M059J (cell line): ENCODE data around the gene PCDH9. TPM values are rescaled to one million over a fixed set of nuclear protein-coding genes. Genes with fewer than 3 reads are reported as not detected.
"Not testable (repeated sequence)": the region's sequence is repeated elsewhere in the genome, so short reads cannot be mapped to it uniquely, and the experiment has no call there.

Source experiments
- DNase-seq: peaks from one replicate; pipeline ENCODE4 v3.0.0-alpha.2; 2012; ENCODE audit warnings: low read depth
- total RNA-seq: library from RNA; depleted of rRNA; stranded (reverse); fragments of >200 nt; shearing (Covaris generic); gene quantifications from 2 replicates; pipeline ENCODE4 v1.2.3, GENCODE V29; 2014

The PCDH9 gene
- total RNA-seq, 1 experiment from 2014 or later = 0.05 TPM

DNA sequence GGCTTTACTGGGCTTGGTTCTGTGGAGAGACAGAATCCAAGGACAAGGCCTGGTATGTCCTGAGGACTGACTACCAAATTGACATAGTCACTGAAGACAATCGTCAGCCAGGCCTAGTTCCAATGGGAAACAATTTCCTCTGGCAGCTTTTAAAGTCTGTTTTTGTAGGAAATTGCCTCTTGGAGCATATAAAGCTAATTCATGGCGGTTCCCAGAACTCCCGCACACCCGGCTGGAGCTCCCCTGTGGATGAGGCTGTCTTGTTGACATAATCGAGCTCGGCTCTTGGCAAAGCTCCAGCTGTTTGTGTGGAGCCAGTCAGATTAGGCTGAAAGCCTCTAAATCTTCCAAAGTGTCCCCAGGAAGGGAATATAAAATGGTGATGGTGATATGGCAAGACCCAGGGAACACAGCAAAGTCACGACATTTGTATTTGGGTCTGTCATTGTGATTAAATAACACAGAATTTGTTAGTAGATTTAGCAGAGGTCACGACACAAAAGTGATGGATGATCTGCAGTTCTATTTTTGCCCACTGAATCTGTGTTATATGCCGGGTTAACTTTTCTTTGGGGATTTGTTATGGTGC, 395.0 kb downstream of the PCDH9 start:
- no peak for DNase-seq

DNA sequence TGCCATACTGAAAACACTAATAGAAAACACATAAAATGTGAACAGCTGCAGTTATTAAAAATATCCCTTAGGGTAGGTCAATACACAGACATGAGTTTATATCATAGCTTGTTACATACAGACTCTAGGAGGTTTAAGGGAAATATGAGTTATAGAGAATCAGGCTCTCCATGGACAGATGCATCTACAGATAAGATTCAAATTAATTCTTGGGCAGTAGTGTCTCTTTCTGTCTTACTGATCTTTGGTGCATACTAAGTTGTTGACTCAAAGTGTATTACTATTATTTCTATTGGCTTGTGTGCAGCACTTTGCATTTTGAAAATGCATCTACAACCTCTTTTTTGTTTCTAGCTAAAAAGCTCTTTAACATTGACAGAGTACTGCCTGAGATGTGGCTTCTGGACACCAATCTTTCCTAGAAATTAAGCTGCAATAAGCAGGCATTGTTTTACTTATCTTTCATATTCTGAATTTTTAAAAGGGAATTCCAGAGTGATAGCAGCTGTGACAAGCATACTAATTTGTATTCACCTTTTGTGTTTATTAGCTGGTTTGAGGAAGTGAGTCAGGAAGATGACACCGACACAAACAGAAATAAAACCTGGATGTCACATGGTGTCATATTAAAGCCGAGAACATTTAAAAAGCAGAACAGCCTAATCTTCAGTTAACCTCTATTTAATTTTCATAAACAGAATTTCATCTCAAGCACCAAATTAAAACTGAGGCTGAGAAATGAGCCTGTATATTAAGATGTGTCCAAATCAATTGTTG, 399.0 kb downstream of the PCDH9 start:
- no peak for DNase-seq

DNA sequence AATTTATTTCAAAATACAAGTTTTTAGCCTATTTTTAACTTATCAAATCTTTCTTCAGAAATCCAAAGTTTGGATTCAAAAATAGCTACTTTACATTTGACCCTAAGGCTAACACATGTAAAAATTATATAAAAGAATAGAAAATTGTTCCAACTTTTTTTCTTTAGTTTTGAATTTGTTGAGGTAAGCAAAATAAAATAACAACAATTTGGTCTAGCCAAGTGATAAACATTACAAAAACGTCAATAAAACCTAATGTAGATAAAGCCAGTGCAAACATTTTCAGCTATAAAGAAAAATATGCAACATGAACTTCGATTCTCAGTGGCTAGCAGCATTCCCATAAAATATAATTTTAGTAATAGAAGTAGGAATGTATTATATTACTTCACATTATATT, 400.3 kb downstream of the PCDH9 start:
- no peak for DNase-seq

DNA sequence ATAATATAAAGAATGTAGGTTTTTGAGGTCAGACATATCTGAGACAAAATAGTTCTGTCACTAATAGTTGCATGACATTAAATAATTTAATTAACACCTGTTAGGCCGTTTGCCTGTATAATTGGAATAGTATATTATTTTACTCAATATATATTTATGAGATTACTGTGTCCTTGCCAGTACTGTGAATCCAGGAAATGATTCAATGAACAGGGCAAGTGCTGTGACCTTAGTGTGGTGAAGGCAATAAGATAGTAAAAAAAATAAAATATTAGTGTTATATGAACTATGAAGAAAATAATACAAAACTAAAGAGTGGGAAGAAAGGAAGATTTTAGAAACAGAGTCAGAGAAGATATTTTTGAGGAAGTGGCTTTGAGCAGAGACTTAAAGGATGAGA, 403.7 kb downstream of the PCDH9 start:
- DNase-seq = no peak

DNA sequence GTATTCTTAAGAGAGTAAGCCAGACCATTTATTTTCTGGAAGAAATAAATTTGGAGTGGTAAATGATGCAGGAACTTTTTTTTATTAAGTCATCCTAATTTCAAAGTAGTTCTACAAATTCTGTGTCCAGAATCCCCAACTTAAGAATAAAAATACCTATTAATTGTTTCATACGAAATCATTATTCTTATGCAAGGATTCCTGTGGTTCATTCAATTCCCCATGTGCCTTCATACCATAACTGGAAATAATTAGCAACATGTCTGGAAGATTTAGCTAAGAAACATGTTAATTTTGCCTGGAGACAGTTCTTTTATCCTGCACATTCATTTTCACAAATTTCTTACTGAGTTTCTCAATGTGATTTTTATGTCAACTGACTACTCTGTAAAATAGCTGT, 408.6 kb downstream of the PCDH9 start:
- DNase-seq = no peak

DNA sequence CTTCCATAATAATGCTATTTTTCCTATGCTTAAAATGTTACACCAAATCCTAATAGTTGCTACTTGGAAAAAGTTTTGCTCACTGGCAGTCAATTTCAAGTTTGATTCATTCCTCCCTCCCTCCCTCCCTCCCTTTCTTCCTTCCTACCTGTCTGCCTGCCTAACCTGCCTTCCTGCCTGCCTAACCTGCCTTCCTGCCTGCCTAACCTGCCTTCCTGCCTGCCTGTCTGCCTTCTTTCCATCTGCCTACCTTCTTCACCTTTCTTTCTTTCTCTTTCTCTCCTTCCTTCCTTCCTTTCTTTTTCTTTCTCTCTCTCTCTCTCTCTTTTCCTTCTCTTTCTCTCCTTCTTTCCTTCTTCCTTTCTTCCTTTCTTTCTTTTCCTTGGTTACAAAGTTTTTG, 418.7 kb downstream of the PCDH9 start:
- DNase-seq = no peak

DNA sequence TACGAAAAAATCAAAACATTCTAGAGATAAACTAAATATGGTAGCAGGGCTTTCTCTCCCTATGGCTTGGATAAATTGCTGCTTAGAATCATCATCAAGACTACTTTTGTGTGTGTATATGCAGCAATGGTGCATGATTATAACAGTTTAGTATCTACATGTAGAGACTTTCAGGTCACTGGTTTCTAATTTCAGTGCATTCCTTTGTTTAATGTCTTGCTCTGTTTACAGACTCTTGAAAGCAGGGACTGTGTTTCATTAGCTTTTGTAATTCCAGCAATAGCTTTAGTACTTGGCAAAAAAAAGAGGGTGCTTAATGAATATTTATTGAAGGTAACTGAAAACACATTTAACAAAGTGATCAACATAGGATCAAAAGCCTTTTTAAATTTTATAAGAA, 420.7 kb downstream of the PCDH9 start:
- no peak for DNase-seq

DNA sequence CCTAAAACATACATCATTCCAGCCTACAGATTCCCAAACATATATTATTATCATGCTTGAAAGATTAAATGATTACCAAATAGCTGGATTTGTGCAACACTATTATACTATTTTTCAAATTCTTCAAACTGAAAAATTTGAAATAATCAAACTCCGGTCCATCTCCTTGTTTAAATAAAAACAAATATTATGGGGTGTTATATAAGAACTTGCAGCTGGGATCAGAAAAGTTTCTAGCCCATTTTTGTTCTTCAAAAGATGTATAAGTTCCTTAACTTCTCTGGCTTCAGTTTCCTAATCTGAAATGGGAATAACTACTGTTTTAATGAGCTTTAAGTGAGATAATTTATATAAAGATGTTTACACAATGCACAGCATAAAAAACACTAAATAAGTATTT, 422.9 kb downstream of the PCDH9 start:
- no peak for DNase-seq

DNA sequence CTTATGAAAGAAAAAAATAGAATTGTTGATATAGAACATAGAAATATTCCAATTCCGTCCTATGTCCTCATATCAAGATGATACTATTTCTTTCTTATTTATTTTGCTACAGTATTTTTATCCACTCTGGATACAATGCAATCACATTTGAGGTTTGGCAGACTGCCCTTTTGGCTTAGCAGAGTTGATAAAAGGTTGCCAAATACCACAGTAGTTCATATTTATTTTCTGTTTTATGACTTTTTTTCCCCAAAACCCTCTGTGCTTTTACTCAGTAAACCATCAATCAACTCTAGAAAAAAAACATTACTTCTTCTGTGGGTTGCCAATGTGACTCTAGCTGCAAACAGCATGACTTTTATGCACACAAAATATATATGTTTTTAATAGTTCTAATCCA, 424.5 kb downstream of the PCDH9 start:
- no peak for DNase-seq

DNA sequence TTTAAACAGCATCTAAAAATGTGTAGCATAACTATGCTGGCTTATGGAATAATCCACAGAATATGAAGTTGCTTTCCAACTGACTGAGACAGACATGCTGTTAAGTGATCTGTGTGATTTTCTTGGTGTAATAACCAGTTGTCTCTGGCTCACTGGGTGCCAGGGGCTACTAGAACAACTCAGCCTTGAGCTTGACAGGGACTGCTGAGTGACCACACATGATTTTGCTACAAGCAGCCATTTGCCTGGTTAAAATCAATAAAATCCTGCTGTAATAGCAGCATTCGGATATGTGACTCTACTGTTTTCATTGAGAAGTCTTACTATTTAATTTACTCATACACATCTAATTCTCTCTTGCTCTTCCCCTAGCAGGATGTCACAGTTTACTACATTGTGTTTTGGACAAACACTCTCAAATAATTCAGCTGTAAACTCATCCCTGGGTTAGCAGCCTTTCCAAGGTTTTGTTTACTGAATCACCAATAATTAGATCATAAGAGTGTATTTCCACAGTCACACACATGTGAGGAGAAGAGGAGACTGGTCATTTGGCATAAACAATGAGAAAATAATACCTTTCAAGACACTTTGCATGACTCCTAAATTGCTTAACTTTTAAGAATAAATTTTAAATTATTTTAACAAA, 426.2 kb downstream of the PCDH9 start:
- no peak for DNase-seq

DNA sequence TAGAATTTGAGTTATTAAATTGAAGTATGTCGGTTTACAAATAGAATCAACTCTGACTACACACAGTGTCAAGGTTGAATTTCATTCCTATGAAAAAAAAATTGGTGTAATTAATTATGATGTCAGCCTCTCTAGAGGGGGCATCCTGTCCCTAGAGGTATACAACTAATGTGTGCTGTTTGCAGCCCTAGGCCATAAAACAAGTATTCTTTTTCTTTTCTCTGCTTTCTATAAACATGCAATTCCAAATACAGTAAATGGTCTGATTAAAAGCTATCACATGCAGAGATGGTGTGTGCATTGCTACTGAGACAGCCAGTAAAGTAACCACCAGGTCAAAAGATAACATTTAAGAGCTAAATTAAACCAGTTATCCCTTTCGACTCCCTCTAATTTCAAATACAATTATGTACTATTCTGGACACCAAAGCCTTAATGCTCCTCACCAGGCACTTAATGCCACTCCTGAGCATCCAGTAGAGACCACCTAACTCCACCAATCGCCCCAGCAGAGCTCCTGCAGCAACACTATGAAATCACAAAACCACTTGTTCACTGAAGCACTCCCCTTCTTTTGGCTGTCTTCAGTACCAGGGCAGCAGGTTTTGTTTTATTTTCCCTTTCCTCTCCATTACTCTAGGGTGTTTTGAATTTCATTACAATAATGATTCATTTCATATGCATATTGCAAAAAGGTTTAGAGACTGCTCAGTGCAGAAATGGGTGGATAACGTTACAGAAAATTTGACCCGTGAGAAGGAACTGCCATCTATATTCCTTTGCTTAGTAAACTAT, 426.9 kb downstream of the PCDH9 start:
- no peak for DNase-seq

DNA sequence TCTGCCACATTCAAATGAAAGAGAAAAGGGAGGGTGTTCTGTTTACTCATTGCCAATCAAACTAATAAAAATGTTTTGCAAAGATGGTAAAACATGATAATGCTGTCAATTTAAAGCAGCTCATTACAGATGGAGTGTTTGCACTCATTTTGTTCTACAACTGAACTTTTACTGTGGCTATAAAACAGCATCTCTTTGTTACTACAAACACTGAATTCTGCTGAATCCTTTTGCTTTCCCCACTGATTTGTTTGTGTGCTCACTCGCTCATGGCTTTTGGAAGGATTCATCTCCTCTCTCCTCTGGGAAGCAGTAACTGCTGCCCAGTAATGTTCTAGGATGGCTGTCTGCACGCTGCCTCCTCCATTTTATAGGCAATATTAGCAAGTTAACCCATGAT, 434.5 kb downstream of the PCDH9 start:
- DNase-seq = no peak

DNA sequence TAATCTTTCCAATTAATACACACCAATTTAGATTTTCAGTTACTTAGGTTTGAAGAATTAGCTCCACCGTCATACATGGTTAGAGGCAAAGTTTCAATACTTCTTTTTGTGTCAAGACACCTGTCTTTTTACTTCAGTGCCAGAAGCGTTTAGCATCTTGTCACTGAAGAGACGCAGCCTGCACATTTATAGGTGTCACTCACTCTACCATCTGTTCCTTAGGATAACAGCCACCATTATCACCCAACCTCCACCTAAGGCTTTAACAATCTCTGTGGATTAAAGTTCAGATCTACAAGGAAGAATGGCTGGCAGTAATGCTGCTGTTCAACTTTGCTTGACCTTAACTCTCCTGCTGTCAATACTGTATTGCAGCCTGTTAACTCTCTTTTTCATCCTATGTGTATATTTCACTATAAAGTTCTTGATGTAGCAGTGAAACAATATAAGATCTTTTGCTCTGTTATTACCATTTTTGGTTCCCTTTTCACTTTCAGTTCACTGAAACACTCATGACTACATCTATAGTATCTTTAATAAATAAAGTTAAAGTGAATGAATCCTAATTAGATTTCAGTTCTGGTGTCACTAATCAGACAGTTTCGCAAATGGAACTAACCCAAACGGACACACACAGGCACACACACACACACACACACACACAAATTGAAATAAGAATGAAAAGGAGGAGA, 435.6 kb downstream of the PCDH9 start:
- DNase-seq = no peak

DNA sequence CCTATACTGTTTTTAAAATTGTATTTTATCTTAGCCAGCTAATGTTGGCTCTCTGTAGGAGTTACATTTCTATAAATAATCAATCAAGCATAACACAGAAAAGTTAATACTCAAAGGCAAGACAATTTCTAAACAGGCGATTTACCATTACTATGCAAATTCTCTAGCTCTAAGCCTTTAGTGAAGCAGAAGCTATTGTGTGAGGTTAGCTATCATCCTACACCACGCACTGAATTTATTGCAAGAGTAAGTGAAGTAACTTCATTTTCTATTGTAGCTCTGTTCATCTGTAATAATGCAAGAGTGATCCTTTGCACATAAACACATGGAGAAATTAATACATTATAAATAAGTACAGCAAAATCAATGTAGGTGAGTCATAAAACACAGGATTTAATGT, 439.3 kb downstream of the PCDH9 start:
- no peak for DNase-seq

DNA sequence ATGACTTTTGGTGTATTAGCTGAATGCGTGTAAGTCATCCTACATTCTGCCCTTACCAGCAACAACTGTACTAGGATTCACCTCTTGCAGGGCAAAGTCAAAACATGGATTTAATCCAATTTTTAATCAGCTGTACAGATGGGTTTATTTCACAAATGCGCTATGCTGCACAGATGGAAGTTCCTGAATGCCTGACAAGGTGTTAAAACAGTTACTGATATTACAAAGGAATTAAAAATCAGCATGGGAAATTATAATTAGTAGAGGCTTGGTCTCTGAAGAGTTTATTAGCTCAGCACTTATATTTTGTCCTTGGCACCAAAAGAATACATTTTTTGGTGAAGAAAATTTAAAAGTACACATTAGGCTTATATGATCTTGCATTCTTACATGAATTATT, 448.9 kb downstream of the PCDH9 start:
- no peak for DNase-seq

DNA sequence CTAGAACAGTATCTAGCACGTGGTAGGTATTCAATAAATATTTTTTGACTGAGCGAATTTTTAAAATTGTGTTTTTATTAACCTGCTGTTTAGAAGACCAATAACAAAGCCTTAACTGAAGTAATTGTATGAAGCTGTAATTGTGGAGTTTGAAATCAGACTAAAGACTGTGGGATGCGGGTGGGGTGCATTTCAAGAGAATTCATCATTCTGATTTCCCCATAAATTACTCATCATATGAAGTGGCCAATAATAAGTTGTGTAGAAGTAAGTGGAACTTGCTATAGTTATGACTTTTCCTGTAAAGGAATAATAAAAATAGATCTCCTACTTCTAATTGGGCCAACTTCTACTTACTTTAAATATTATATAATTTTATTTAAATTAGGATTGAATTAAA, 449.3 kb downstream of the PCDH9 start:
- DNase-seq = no peak

DNA sequence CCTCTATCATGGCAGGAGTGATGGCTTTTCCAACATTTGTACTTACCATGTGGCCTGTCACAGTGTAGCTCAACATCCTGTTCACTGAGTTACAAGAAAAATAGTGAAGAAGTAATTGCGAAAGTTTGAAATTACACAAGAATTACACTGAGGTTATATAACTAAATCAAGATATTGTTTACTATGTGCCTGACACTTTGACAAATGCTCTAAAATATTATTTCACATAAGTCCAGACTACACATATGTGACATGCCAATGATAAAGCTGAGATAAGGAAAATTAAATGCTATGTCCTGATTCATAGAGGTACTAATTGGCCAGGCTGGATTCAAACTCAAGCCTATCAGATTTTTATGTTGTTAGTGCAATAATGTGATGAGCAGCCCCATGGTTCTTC, 451.7 kb downstream of the PCDH9 start:
- no peak for DNase-seq

DNA sequence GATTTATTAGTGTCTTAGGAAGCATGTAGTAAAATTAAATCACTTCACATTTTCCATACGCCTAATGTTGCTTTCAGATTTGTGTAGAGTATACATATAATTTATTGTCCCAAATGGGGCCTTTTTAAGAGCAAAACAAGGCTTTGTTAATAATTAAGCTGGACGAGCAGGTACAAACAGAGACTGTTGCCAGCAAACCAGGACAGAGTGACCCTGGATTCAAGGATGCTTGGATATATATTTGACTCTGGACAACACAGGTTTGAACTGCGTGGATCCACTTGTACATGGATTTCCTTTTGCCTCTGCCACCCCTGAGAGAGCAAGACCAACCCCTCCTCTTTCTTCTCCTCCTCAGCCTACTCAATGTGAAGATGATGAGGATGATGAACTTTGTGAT, 454.9 kb downstream of the PCDH9 start:
- no peak for DNase-seq

DNA sequence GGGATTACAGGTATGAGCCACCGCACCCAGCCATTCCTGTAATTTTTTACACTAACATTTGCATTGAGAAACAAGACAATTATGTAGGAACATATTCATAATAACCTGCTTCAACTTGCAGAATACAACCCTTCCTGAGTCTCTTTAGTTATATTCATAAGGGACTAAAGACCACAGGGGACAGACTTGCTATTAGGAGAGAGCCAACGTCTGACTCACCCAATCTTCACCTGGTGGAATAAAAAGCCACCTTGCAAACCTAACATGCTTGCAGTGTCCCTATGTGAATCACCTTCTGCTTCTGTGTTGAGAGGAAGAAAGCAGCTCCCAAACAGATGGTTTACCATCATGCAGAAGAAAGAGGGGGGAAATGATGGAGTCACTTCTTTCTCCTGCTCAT, 456.1 kb downstream of the PCDH9 start:
- no peak for DNase-seq

DNA sequence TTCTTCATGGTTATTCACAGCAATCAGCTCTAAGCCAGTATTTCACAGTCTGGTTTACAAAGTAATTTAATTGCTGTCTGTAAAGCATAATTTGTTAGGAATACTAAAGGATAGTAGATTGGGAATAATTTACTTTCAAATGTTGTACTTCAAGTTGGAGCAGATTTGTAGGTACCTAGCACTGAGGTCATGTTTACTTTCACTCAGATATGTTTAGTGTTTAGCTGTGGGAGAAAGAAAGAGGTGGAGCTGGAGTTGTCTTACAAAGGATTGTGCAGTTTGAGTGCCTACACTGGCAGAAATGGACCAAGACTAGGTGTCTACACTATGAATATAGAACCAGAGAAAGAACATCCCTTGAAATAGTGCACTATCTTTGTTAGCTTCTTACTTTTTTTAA, 464.6 kb downstream of the PCDH9 start:
- DNase-seq = no peak

DNA sequence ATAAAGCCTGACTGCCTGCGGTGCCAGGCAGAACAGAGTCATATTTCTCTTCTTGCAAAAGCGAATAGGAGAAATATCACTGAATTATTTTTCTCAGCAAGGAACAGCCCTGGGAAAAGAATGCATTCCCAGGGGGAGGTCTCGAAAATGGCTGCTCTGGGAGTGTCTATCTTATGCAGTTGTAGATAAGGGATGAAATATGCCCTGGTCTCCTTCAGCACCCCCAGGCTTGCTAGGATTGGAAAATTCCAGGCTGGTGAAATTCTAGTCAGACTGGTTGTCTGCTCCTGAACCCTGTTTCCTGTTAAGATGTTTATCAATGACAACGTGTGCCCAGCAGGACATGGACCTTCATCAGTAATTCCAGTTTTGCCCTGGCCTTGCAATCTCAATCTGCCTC, 469.5 kb downstream of the PCDH9 start:
- not testable (repeated sequence) for DNase-seq

DNA sequence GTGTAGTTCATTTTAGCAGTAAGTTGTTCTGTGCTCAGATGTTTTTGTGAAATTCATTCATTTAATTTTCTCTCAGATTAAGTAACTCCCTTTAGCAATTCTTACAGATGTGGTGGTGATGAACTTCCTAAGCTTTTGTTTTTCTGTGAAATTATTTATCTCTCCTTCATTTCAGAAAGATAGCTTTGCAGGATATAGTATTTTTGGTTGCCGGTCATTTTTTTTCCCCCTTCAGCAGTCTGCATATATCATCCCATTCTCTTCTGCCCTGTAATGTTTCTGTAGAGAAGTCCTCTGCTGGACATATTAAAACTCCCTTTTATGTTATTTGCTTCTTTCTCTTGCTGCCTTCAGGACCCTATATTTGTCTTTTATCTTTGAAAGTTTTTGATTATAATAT, 470.2 kb downstream of the PCDH9 start:
- no peak for DNase-seq
